GM12892 (cell line): ENCODE data around the gene SPON1.

Experiments used
- POLR2A ChIP-seq: IDR thresholded peaks from 2 replicates; pipeline ENCODE4 v1.6.1; 2011; ENCODE audit warnings: low read depth, low read length, control low read depth
- TAF1 ChIP-seq: IDR thresholded peaks from 2 replicates; pipeline ENCODE4 v1.6.1; 2011; ENCODE audit warnings: low read depth, mild to moderate bottlenecking, control low read depth, low read length, borderline replicate concordance

DNA sequence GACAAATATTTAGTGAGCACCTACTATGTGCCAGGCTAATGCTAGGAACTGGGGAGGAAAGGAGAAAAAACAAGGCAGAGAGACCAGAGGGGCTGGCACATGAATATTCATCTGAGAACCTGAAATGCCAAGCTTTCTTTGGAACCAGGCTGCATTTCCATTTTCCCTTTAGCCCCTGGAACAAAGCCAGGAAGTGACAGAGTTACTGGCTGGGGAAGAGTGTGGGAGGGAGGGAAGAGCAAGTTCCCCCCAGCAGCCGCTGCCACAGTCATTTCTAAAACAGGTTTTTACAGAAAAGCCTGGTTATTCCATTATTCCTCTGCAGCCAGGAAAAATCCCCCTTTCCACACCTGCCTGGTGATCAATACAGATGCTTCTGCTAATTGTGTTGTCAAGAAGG, 97.0 kb downstream of the SPON1 start:
- no peak for TF ChIP-seq TAF1
- no peak for TF ChIP-seq POLR2A
